Stimulated activated CD4-positive, alpha-beta T cell treated with anti-CD3 and anti-CD28 coated beads, Interleukin-1b, Interleukin-23, amount 100 ng/mL, for 48 hours (primary cell): ENCODE results near the gene RHOBTB3.

Experiments used
- DNase-seq: peaks from one replicate; pipeline ENCODE4 v3.0.0-alpha.2; 2020

Gene RHOBTB3

GRCh38 chr5:95843733-95844223, 112.6 kb downstream of the RHOBTB3 start:
- DNase-seq, result no peak

DNA sequence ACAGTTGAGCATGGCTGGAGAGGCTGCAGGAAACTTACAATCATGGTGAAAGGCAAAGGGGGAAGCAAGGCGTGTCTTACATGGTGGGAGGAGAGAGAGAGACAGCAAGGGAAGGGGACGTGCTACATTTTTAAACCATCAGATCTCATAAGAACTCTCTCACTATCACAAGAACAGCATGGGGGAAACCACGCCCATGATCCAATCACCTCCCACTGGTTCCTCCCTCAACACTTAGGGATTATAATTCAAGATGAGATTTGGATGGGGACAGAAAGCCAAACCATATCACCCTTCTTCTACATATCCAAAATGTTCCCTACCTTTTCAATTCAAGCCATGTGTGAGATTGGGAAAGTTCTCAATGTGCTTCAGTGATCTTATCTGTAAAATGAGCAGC, 114.3 kb downstream of the RHOBTB3 start:
- no peak for DNase-seq
